HG03558 (cell line): ENCODE data around the gene TSPOAP1.
"Not testable (repeated sequence)": the region's sequence is repeated elsewhere in the genome, so short reads cannot be mapped to it uniquely, and the experiment has no call there.

Experiments used
- ATAC-seq: cut with Tn5 transposase; IDR thresholded peaks from one replicate; pipeline ENCODE4 v1.9.1; 2021; ENCODE audit warnings: moderate number of reproducible peaks; ENCODE audit not compliant: unreplicated experiment; ENCODE audit errors: extremely low read depth

The TSPOAP1 gene

DNA sequence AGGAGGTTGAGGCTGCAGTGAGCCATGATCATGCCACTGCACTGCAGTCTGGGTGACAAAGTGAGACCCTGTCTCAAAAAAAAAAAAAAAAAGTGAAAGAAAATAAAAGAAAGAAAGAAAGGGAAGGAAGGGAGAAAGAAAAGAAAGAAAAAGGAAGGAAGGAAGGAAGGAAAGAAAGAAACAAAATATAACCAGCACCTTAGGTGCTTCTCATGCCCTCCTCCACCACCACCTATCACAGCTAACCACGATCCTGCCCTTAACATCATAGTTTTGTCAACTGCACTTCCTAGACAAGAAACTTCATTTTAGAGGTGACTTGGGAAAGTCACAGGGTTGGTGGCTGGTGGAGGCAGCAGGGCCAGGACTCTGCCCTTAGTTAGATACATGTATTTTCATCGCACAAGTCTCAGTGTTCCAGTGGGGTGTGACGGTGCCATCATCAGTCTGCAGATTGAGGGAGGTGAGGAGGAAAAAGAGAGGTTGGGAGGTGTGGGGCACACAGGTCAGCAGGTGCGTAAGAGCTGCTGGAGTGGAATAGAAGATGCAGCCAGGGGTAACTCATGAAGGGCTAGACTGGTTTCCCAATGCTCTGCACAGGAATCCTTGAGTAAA, 13.4 kb upstream of the TSPOAP1 start:
- ATAC-seq: no peak

GRCh38 chr17:58341136-58341860, 12.7 kb upstream of the TSPOAP1 start:
- not testable (repeated sequence) for ATAC-seq

DNA sequence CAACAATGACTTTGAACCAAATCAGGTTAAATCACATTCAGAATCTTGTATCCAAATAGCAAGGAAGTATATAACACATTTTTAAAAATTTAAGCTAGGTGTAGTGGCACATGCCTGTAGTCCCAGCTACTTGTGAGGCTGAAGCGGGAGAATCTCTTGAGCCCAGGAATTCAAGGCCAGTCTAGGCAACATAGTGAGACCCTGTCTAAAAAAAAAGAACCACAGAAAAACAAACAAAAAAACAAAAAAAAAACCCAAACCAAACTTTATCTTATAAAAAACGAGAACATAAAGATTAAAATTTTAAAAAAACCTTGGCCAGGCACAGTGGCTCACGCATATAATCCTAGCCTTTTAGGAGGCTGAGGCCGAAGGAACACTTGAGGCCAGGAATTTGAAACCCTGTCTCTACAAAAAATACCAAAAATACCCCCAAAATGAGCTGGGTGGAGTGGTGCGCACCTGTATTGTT, 11.8 kb upstream of the TSPOAP1 start:
- ATAC-seq: no peak

- no peak for ATAC-seq
These were observed 11.3 kb upstream of the TSPOAP1 start for GRCh38 chr17:58339755-58340404.

GRCh38 chr17:58338841-58339754, 10.5 kb upstream of the TSPOAP1 start:
- no peak for ATAC-seq

- no peak for ATAC-seq
These were observed 9.9 kb upstream of the TSPOAP1 start for GRCh38 chr17:58338454-58338840.

DNA sequence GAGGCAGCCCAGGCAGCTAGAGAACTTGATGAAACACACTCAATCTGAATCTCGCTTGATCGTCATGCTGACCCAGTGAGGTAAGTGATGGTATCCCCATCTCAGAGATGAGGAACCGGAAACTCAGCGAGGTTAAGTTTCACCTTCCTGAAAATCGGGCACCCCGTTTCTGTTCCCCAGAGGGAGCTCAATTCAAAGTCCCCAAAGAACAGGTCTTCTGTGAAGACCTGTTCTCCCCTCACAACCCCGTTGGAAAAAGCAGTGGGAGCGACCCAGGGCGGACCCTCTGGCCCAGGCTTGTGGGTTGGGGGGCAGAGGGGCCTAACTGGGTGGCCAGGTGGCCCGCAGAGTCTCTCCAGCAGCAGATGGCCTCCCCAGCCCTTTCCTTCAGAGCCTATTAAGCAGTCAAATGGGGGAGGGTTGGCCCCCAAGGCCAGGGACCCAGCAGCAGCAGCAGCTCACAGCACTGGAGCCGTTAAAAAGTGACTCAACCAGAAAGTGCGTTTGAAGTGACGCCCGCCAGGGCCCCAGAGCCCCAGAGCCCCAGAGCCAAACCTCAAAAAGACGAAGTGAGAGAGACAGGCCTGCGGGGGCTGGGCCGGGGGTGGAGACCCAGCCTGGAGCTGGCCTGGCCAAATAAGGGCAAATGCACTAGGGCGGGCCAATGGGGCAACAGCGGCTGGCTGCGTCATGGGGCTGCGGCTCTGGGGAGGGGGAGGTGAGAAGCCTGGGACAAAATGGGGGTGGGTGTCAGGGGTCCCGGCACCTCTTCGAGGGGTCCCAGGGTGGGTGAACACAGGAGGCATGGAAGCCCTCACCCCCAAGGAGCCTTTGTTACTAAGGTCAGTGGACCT, 9.2 kb upstream of the TSPOAP1 start:
- ATAC-seq: no peak

GRCh38 chr17:58337210-58337599, 8.6 kb upstream of the TSPOAP1 start:
- ATAC-seq: no peak

DNA sequence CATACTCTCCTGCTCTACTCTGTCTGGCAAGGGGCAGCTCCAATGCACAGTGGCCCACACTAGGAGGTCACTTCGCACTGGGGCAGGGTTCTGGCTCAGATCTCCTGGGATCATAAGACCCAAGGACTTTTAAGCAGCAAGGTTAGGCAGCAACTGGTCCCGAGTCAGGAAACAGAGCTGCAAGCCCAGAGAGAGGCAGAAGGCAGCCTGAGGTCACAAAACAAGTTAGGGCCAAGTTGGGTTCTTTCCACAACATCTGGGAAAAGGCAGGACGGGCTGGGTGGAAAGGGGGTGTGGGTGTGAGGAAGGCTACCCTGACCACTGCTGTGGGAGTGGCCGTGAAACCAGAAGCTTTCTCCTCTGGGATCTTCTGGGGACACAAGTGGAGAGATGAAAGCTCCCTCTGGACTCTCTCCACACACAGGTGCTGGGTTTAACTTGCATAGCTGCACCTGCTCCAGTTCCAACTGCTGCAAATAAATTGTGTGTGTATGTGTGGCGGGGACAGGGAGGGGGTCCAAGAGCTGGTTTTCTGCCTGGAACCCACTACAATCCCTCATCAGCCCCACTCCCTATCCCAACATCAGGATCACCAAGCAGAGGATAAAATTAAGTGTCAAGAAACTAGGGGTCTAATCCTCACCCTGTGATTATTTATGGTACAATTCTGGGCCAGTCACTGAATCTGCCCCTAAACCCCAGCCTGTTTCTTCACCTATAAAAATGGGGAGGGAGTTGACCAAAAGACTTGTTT, 8.0 kb upstream of the TSPOAP1 start:
- no peak for ATAC-seq

GRCh38 chr17:58335779-58336455, 7.3 kb upstream of the TSPOAP1 start:
- ATAC-seq: no peak

- no peak for ATAC-seq
These were observed 6.6 kb upstream of the TSPOAP1 start for GRCh38 chr17:58335061-58335731.

- no peak for ATAC-seq
These were observed 6.1 kb upstream of the TSPOAP1 start for GRCh38 chr17:58334661-58335060.

GRCh38 chr17:58334256-58334655, 5.7 kb upstream of the TSPOAP1 start:
- no peak for ATAC-seq

DNA sequence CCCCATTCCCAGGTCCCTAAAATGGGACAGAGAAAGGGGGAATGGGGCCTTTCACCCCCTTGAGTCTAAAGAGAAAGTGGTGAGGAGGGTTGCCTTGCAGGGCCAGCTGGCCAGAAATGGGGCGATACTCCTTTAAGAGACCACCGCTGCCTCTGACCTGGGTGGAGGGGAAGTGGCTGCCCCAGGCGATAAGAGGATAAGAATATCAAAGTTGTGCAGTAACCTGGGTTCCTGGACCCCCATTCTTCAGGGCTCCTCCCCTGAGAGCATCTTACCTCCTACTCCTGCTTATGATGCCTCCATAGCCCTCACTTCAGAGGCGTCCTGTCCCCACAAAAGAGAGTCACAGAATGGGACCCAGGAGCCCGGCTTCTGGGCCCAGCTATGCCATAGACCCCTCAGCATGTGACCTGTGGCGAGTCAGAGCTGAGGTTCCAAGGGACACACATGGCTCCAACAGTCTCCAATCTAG, 5.2 kb upstream of the TSPOAP1 start:
- ATAC-seq: no peak

DNA sequence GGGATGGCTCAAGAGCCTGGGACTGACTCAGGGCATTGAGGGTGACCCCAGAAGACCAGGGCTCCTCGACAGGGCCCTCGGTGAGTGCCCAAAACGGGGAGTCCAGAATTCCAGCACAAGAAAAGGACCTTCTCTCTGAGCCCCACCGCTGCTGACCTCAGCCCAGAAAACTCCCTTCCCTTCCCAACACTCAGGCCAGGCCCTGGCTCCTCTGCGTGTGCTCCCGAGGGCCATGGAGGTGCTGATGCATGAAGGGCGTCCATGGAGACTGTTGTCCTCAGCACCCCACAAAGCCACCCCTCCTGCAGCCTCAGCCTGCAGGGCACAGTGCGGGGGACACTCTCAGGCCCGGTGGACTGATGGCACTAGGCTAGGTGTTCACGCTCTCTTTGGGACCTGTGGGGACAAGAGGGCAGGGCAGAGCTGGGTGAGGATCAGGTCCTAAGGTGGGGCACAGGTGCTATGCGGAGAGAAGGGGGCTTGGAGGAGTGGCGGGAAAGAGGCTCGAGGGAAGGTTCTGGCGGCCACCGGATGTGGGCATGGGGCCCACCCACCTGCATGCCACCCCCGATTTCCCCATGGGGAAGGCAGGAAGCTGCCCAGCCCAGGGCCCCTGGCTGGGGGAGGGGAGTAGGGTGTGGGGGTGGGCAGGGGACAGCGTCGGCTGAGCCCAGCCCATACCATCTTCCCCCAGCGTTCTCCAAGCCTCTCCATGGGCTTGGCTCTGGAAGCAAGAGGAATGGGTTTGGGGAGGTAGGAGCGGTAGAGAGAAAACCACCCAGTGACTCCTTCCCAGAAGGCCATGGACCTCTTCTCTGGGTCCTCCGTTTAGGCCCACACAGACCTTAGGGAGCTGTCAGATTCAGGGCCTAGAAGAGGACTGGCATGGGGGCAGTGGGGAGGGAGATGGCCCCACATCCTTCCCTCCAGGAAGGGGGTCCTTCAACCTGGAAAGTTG, 4.5 kb upstream of the TSPOAP1 start:
- ATAC-seq: no peak
